Endothelial cell of umbilical vein (primary cell): ENCODE measurements around the gene CPTP. TPM values are rescaled to one million over a fixed set of nuclear protein-coding genes. Genes with fewer than 3 reads are reported as not detected.

Experiments
- BruUV-seq: library from RNA; stranded (reverse); fragments of 400-500 nt; replicated peaks from 2 replicates; lab custom pipeline; 2021; lab: Mats Ljungman, UMichigan
- CTCF ChIA-PET: fragments of 300-600, 350-600 bp; sonication (Branson Sonifier 250); formaldehyde crosslinking; loops from one replicate; lab custom pipeline; 2021; ENCODE audit warnings: antibody characterized with exemption, inconsistent platforms; lab: Charles Lee
- POLR2A ChIA-PET: fragments of 300-600, 350-600 bp; sonication (Branson Sonifier 250); formaldehyde crosslinking; loops from one replicate; lab custom pipeline; 2021; ENCODE audit warnings: antibody characterized with exemption, inconsistent platforms; lab: Charles Lee
- DNase-seq: peaks from one replicate; pipeline ENCODE4 v3.0.0-alpha.2; 2011; ENCODE audit warnings: low read depth, low spot score
- FAIRE-seq: peaks from 2 replicates; lab custom pipeline; 2011; peaks lifted over from hg19 to GRCh38; lab: Jason Lieb, UNC
- H2AFZ ChIP-seq: 2 replicates; pipeline ENCODE4 v1.6.0; 2012; ENCODE audit warnings: low read depth, low read length, control low read depth, inconsistent platforms
- H3K27ac ChIP-seq: 2 replicates; pipeline ENCODE4 v1.5.1; 2011; ENCODE audit warnings: low read depth, mild to moderate bottlenecking, control low read depth, low read length, moderate library complexity; ENCODE audit not compliant: insufficient read depth
- H3K27me3 ChIP-seq, 2 experiments: 2 replicates each; pipeline versions ENCODE4 v1.6.0 to v1.6.1; 2011; ENCODE audit warnings: low read length in 2 of 2, mixed read lengths in 1 of 2; ENCODE audit not compliant: control insufficient read depth in 2 of 2, insufficient read depth in 2 of 2
- H3K36me3 ChIP-seq, 2 experiments: 2 replicates in 1 of 2; 3 replicates in 1 of 2; pipeline ENCODE4 v1.5.1; 2011; ENCODE audit warnings: low read length in 2 of 2, mild to moderate bottlenecking in 1 of 2, moderate library complexity in 1 of 2; ENCODE audit not compliant: control insufficient read depth in 2 of 2, insufficient read depth in 2 of 2; ENCODE audit errors: extremely low read depth in 1 of 2
- H3K4me1 ChIP-seq: 3 replicates; pipeline ENCODE4 v1.5.1; 2011; ENCODE audit warnings: mild to moderate bottlenecking, low read length; ENCODE audit not compliant: control insufficient read depth, insufficient read depth; ENCODE audit errors: extremely low read depth
- H3K4me2 ChIP-seq: 2 replicates; pipeline ENCODE4 v1.6.1; 2011; ENCODE audit warnings: low read length, control low read depth, mixed read lengths; ENCODE audit not compliant: insufficient read depth
- H3K4me3 ChIP-seq, 3 experiments: fragments of 200-600 bp in 1 of 3; sonication (generic), shearing (Covaris generic) in 1 of 3; replicated peaks in 1 of 3; 2 replicates each; pipeline ENCODE4 v1.5.1; 2011 to 2016; ENCODE audit warnings: control low read depth in 3 of 3, low read length in 3 of 3, mild to moderate bottlenecking in 2 of 3, inconsistent platforms in 1 of 3, low read depth in 1 of 3, moderate library complexity in 1 of 3; ENCODE audit not compliant: insufficient read depth in 1 of 3
- H3K79me2 ChIP-seq: 2 replicates; pipeline ENCODE4 v1.6.0; 2012; ENCODE audit warnings: low read length, inconsistent platforms; ENCODE audit not compliant: control insufficient read depth, insufficient read depth
- H3K9ac ChIP-seq: replicated peaks from 2 replicates; pipeline ENCODE3; 2011; ENCODE audit warnings: low read length, control low read depth; ENCODE audit not compliant: insufficient read depth; ENCODE audit errors: extremely low read depth
- H3K9me1 ChIP-seq: replicated peaks from 3 replicates; pipeline ENCODE4 v1.6.0; 2011; ENCODE audit warnings: mild to moderate bottlenecking, low read length; ENCODE audit not compliant: control insufficient read depth, insufficient read depth; ENCODE audit errors: extremely low read depth
- H3K9me3 ChIP-seq: replicated peaks from 2 replicates; pipeline ENCODE4 v1.5.1; 2012; ENCODE audit warnings: low read length, inconsistent platforms; ENCODE audit not compliant: control insufficient read depth, insufficient read depth
- H4K20me1 ChIP-seq: replicated peaks from 2 replicates; pipeline ENCODE3; 2011; ENCODE audit warnings: mild to moderate bottlenecking, low read length; ENCODE audit not compliant: control insufficient read depth, insufficient read depth; ENCODE audit errors: extremely low read depth
- EZH2 ChIP-seq: IDR thresholded peaks from 2 replicates; pipeline ENCODE4 v1.6.1; 2012; ENCODE audit warnings: borderline replicate concordance, low read depth, mild to moderate bottlenecking, moderate library complexity, low read length, inconsistent platforms; ENCODE audit not compliant: severe bottlenecking
- FOS ChIP-seq: IDR thresholded peaks from 2 replicates; pipeline ENCODE4 v1.6.1; 2011; ENCODE audit warnings: mild to moderate bottlenecking, low read length, moderate library complexity, borderline replicate concordance; ENCODE audit not compliant: insufficient read depth
- GATA2 ChIP-seq: IDR thresholded peaks from 2 replicates; pipeline ENCODE4 v1.7.0; 2011; ENCODE audit warnings: low read depth, mild to moderate bottlenecking, moderate library complexity, mixed read lengths, low read length; ENCODE audit not compliant: insufficient read length, insufficient read depth
- JUN ChIP-seq: IDR thresholded peaks from 2 replicates; pipeline ENCODE4 v1.6.1; 2011; ENCODE audit warnings: borderline replicate concordance, low read depth; ENCODE audit not compliant: insufficient read length, insufficient read depth
- MYC ChIP-seq: IDR thresholded peaks from one replicate; pipeline ENCODE4 v1.6.1; 2011; ENCODE audit warnings: mild to moderate bottlenecking, low read depth, low read length
- POLR2A ChIP-seq: IDR thresholded peaks from 2 replicates; pipeline ENCODE4 v1.6.1; 2012; ENCODE audit warnings: low read depth, mild to moderate bottlenecking, control low read depth, low read length
- POLR2AphosphoS5 ChIP-seq: IDR thresholded peaks from 2 replicates; pipeline ENCODE4 v1.6.1; 2012; ENCODE audit warnings: low read depth, mild to moderate bottlenecking, control low read depth, low read length, moderate library complexity; ENCODE audit not compliant: insufficient read depth
- dilution Hi-C: fragments of 300-500 bp; cut with MboI; formaldehyde crosslinking; loops from one replicate; pipeline ENCODE4 v1.15.0; 2019; ENCODE audit warnings: low sequenced_read_pairs; ENCODE audit not compliant: extremely low pct_ligation_motif_present
- intact Hi-C: fragments of 100-400 bp; cut with micrococcal nuclease; formaldehyde crosslinking; loops from one replicate; pipeline ENCODE4 v1.10.0; 2022
- polyA plus RNA-seq, 4 experiments: library from polyadenylated mRNA; depleted of rRNA in 3 of 4; stranded (reverse) in 3 of 4; unstranded in 1 of 4; fragments of >200 nt; gene quantifications; 2 replicates each; pipeline versions ENCODE4 v1.2.1 to v1.2.3, GENCODE V29; 2011 to 2012; ENCODE audit warnings: missing spikeins in 1 of 4
- total RNA-seq: library from RNA; stranded (reverse); gene quantifications from 2 replicates; pipeline ENCODE4 v1.2.3, GENCODE V29; 2021
- TF ChIP-seq, protein P1 (sequence below): IDR thresholded peaks from 2 replicates; pipeline ENCODE4 v1.6.1; 2011; ENCODE audit not compliant: insufficient read depth, insufficient read length
- TF ChIP-seq, protein P2 (sequence below), 2 donors: IDR thresholded peaks; 1 replicate in 1 of 2; 2 replicates in 1 of 2; pipeline ENCODE4 v1.5.1; 2011; ENCODE audit warnings: low read length in 2 of 2, mild to moderate bottlenecking in 2 of 2, moderate library complexity in 2 of 2, control low read depth in 1 of 2, inconsistent platforms in 1 of 2, low read depth in 1 of 2; ENCODE audit not compliant: insufficient read depth in 1 of 2; ENCODE audit errors: extremely low read depth in 1 of 2

CPTP gene
- total and polyA plus RNA-seq, 2 donors (not counting 3 experiments of a cell fraction or from before 2014, with no cell fraction given): 20.9 to 29.5 TPM

- intact Hi-C loops: loop anchor here (2.0 kb wide), 2 partner anchors 49 to 67 kb away; partner anchors contain the start of genes CPTP and INTS11
- TSS peak; percentile 76 for BruUV-seq
- peaks cover 0 to 3% of the 10 kb centered on the region in 2 experiments for H3K36me3 ChIP-seq
- TF ChIP-seq FOS: no peak
- no peak for TF ChIP-seq MYC
- TF ChIP-seq POLR2AphosphoS5: no peak
- no peak for TF ChIP-seq POLR2A
- no peak for TF ChIP-seq JUN
- no peak for TF ChIP-seq EZH2
- TF ChIP-seq, protein P1, sequence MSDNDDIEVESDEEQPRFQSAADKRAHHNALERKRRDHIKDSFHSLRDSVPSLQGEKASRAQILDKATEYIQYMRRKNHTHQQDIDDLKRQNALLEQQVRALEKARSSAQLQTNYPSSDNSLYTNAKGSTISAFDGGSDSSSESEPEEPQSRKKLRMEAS: no peak
- TF ChIP-seq, protein P2, sequence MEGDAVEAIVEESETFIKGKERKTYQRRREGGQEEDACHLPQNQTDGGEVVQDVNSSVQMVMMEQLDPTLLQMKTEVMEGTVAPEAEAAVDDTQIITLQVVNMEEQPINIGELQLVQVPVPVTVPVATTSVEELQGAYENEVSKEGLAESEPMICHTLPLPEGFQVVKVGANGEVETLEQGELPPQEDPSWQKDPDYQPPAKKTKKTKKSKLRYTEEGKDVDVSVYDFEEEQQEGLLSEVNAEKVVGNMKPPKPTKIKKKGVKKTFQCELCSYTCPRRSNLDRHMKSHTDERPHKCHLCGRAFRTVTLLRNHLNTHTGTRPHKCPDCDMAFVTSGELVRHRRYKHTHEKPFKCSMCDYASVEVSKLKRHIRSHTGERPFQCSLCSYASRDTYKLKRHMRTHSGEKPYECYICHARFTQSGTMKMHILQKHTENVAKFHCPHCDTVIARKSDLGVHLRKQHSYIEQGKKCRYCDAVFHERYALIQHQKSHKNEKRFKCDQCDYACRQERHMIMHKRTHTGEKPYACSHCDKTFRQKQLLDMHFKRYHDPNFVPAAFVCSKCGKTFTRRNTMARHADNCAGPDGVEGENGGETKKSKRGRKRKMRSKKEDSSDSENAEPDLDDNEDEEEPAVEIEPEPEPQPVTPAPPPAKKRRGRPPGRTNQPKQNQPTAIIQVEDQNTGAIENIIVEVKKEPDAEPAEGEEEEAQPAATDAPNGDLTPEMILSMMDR (IDR thresholded peaks at IDR 0.05; ENCODE audit: extremely low read depth in 1 of 2, insufficient read depth in 1 of 2, low read depth in 1 of 2, low read length in 2 of 2): no peak
- no peak for TF ChIP-seq GATA2
- H2AFZ ChIP-seq: no peak overlapping the region
- H3K9me3 ChIP-seq: no peaks in the 10 kb centered on the region
- H3K79me2 ChIP-seq: peaks cover 19% of the 10 kb centered on the region
- H3K4me2 ChIP-seq: peak overlapping the region; percentile 84
- no peaks in the 10 kb centered on the region for H3K27me3 ChIP-seq
- peak overlapping the region; percentile 95 for H3K9ac ChIP-seq
- peak overlapping the region; percentile 71 for H3K27ac ChIP-seq
- DNase-seq (no peak), FAIRE-seq (no peak)
- H3K4me1 ChIP-seq: peaks cover 13% of the 10 kb centered on the region
- POLR2A ChIA-PET: no interaction called here
- CTCF ChIA-PET: interaction anchor here (0.9 to 1.1 kb wide), 2 partner anchors 26 to 131 kb away, joined by 3 to 4 read pairs; no protein-coding TSS in a partner anchor
- H4K20me1 ChIP-seq: no peaks in the 10 kb centered on the region
- peak overlapping the region; percentile 81 to 88 (median 84) for H3K4me3 ChIP-seq
- H3K9me1 ChIP-seq: no peaks in the 10 kb centered on the region
- dilution Hi-C loops: no loop called here
Measured at GRCh38 chr1:1373815-1374588, 49.4 kb downstream of the CPTP start.
